Neural cell (in vitro differentiated cells): ENCODE results near the gene COL24A1.

Experiments
- CTCF ChIP-seq: fragments of 450-650 bp; IDR thresholded peaks from 2 replicates; pipeline ENCODE4 v1.5.1; 2014; ENCODE audit warnings: antibody characterized with exemption, mild to moderate bottlenecking, moderate library complexity; ENCODE audit not compliant: poor library complexity, severe bottlenecking
- EP300 ChIP-seq: fragments of 450-650 bp; conservative IDR thresholded peaks from 2 replicates; pipeline ENCODE4 v1.6.1; 2014; ENCODE audit warnings: antibody characterized with exemption, mild to moderate bottlenecking, moderate library complexity; ENCODE audit not compliant: poor library complexity, severe bottlenecking
- EZH2 ChIP-seq: fragments of 200-600, 300-800 bp; shearing (Covaris generic), sonication (generic); IDR thresholded peaks from 2 replicates; pipeline ENCODE4 v1.6.1; 2014; ENCODE audit warnings: antibody characterized with exemption, low read length, borderline replicate concordance, mild to moderate bottlenecking; ENCODE audit not compliant: insufficient read depth, poor library complexity, severe bottlenecking
- MXI1 ChIP-seq: fragments of 450-650 bp; conservative IDR thresholded peaks from 2 replicates; pipeline ENCODE4 v1.6.1; 2014; ENCODE audit warnings: antibody characterized with exemption, mild to moderate bottlenecking; ENCODE audit not compliant: poor library complexity, severe bottlenecking
- POLR2AphosphoS5 ChIP-seq: IDR thresholded peaks from 2 replicates; pipeline ENCODE4 v1.6.1; 2012
- RAD21 ChIP-seq: fragments of 450-650 bp; conservative IDR thresholded peaks from 2 replicates; pipeline ENCODE4 v1.6.1; 2014; ENCODE audit warnings: antibody characterized with exemption, mild to moderate bottlenecking, moderate library complexity
- TAF1 ChIP-seq: IDR thresholded peaks from 2 replicates; pipeline ENCODE4 v1.6.1; 2012; ENCODE audit warnings: low read depth

- no peak for TF ChIP-seq CTCF
- TF ChIP-seq POLR2AphosphoS5: no peak
- no peak for TF ChIP-seq MXI1
- TF ChIP-seq EP300: no peak
- no peak for TF ChIP-seq TAF1
- TF ChIP-seq EZH2: no peak
- TF ChIP-seq RAD21: no peak
Observed at GRCh38 chr1:86197206-86197855, 40.8 kb upstream of the COL24A1 start.
